GM12865 (cell line): ENCODE results near the gene TBL1X.

Experiments used
- DNase-seq: peaks from one replicate; pipeline ENCODE4 v3.0.0; 2010; ENCODE audit warnings: low read depth
- H3K4me3 ChIP-seq: 2 replicates; pipeline ENCODE4 v1.5.1; 2011; ENCODE audit warnings: mild to moderate bottlenecking, low read depth, low read length, control low read depth
- TF ChIP-seq, protein P1 (sequence below): IDR thresholded peaks from 2 replicates; pipeline ENCODE4 v1.5.1; 2011; ENCODE audit warnings: low read length, control low read depth, low read depth, inconsistent platforms; ENCODE audit not compliant: insufficient read depth; ENCODE audit errors: missing control alignments

TBL1X gene

DNA sequence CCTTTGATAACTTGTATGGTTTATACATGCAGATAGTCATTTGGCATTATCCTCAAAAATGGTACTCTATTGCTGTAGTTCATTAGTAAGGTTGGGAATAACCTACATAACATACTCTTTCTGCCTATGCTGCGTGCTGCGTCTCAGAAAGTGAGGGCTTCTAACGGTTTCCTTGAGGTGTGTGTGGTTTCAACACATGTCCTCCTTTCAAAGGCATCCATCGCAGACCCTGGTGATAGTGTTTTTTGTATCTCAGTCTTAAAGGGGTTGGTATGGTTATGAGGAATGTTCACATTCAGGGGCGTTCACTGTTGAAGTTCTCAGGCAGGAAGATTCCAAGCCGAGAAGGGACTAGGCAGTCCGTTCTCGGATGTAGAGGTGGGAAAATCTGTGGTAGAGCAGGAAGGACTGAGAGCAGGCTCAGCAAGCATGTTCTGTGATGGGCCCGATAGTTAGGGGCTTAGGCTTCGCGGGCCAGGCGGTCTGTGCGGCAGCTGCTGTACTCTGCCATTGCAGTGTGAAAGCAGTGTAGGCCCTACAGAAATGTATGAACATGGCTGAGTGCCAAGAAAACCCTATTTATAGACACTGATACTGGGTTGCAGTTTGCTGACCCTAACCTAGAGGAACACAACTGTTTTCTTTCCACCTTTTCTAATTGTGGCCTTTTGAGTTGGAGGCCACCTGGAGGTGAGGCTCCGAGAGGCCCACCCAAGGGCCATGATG lies 177.6 kb downstream of the TBL1X start:
- TF ChIP-seq, protein P1, sequence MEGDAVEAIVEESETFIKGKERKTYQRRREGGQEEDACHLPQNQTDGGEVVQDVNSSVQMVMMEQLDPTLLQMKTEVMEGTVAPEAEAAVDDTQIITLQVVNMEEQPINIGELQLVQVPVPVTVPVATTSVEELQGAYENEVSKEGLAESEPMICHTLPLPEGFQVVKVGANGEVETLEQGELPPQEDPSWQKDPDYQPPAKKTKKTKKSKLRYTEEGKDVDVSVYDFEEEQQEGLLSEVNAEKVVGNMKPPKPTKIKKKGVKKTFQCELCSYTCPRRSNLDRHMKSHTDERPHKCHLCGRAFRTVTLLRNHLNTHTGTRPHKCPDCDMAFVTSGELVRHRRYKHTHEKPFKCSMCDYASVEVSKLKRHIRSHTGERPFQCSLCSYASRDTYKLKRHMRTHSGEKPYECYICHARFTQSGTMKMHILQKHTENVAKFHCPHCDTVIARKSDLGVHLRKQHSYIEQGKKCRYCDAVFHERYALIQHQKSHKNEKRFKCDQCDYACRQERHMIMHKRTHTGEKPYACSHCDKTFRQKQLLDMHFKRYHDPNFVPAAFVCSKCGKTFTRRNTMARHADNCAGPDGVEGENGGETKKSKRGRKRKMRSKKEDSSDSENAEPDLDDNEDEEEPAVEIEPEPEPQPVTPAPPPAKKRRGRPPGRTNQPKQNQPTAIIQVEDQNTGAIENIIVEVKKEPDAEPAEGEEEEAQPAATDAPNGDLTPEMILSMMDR = no peak

DNA sequence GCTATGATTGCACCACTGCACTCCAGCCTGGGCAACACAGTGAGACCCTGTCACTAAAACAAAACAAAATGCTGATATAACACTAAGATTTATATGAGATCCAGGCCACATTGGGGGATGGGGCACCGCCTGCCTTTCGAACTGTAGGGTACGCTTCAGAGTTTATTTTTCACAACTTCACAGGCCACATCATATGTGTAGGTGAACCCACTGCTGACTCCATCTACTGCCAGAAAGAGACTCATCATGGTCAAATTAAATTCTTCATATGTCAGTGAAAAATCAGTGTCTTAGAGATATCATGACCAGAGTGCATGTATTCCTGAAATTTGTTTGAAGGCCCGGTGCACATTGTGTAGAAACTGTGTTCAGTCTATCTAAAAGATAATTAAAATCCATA lies 178.9 kb downstream of the TBL1X start:
- no peak overlapping the region for H3K4me3 ChIP-seq
- DNase-seq = no peak
- TF ChIP-seq, protein P1 = no peak

More for the DNA sequence above, 177.6 kb downstream of the TBL1X start:
- DNase-seq = no peak
- H3K4me3 ChIP-seq = no peak overlapping the region

- no peak overlapping the region for H3K4me3 ChIP-seq
- DNase-seq = peak; percentile 68
- TF ChIP-seq, protein P1 = no peak
These were observed 179.5 kb downstream of the TBL1X start for GRCh38 chrX:9644335-9644734.

GRCh38 chrX:9646471-9647224 lies 181.8 kb downstream of the TBL1X start:
- H3K4me3 ChIP-seq = no peak overlapping the region
- TF ChIP-seq, protein P1 = no peak
- DNase-seq = no peak

GRCh38 chrX:9647431-9647830 lies 182.6 kb downstream of the TBL1X start:
- DNase-seq = no peak
- no peak overlapping the region for H3K4me3 ChIP-seq
- TF ChIP-seq, protein P1 = no peak

- no peak overlapping the region for H3K4me3 ChIP-seq
- TF ChIP-seq, protein P1 = no peak
- no peak for DNase-seq
These were observed 185.2 kb downstream of the TBL1X start for GRCh38 chrX:9650091-9650490.
